ENCODE measurements around the gene AFF1. TPM values are rescaled to one million over a fixed set of nuclear protein-coding genes. Genes with fewer than 3 reads are reported as not detected.
"Not testable (repeated sequence)": the region's sequence is repeated elsewhere in the genome, so short reads cannot be mapped to it uniquely, and the experiment has no call there.

Gene AFF1
- total RNA-seq, 1 donor, result 21.9 TPM

GRCh38 chr4:87071401-87071800 lies 136.6 kb downstream of the AFF1 start:
- no peak for TF ChIP-seq CTCF (IDR thresholded peaks at IDR 0.05; ENCODE audit: insufficient read depth, low read length)
- no peak overlapping the region for H3K4me3 ChIP-seq (ENCODE audit: low read depth, low read length)
- DNase-seq (ENCODE audit: low read depth), result no peak

- DNase-seq (ENCODE audit: low read depth); H3K4me3 ChIP-seq (ENCODE audit: low read depth, low read length): not testable (repeated sequence)
These were observed 137.7 kb downstream of the AFF1 start for GRCh38 chr4:87072545-87072944.

GRCh38 chr4:87073199-87074120 lies 138.6 kb downstream of the AFF1 start:
- no peak for TF ChIP-seq CTCF (IDR thresholded peaks at IDR 0.05; ENCODE audit: insufficient read depth, low read length)
- no peak overlapping the region for H3K4me3 ChIP-seq (ENCODE audit: low read depth, low read length)
- peak; percentile 55 for DNase-seq (ENCODE audit: low read depth)

GRCh38 chr4:87074121-87074488 lies 139.3 kb downstream of the AFF1 start:
- DNase-seq (ENCODE audit: low read depth), result no peak
- H3K4me3 ChIP-seq (ENCODE audit: low read depth, low read length), result no peak overlapping the region
- TF ChIP-seq CTCF (IDR thresholded peaks at IDR 0.05; ENCODE audit: insufficient read depth, low read length), result no peak

GRCh38 chr4:87075876-87076275 lies 141.1 kb downstream of the AFF1 start:
- H3K4me3 ChIP-seq (ENCODE audit: low read depth, low read length), result no peak overlapping the region
- TF ChIP-seq CTCF (IDR thresholded peaks at IDR 0.05; ENCODE audit: insufficient read depth, low read length), result no peak
- DNase-seq (ENCODE audit: low read depth), result no peak

GRCh38 chr4:87076690-87077358 lies 142.0 kb downstream of the AFF1 start:
- TF ChIP-seq CTCF (IDR thresholded peaks at IDR 0.05; ENCODE audit: insufficient read depth, low read length), result no peak
- H3K4me3 ChIP-seq (ENCODE audit: low read depth, low read length), result no peak overlapping the region
- DNase-seq (ENCODE audit: low read depth), result no peak

- TF ChIP-seq CTCF (IDR thresholded peaks at IDR 0.05; ENCODE audit: insufficient read depth, low read length), result no peak
- DNase-seq (ENCODE audit: low read depth), result no peak
- no peak overlapping the region for H3K4me3 ChIP-seq (ENCODE audit: low read depth, low read length)
These were observed 143.2 kb downstream of the AFF1 start for GRCh38 chr4:87077914-87078585.

Data from fibroblast of the aortic adventitia (primary cell).